BLaER1 (cell line): ENCODE measurements around the gene CCDC51.
"Not testable (repeated sequence)": the region's sequence is repeated elsewhere in the genome, so short reads cannot be mapped to it uniquely, and the experiment has no call there.

Experiments used
- H3K27ac ChIP-seq: shearing (Covaris generic); formaldehyde crosslinking; 2 replicates; pipeline ENCODE4 v1.8.1; 2022
- H3K27me3 ChIP-seq: shearing (Covaris generic); formaldehyde crosslinking; 2 replicates; pipeline ENCODE4 v1.8.1; 2022
- H3K36me3 ChIP-seq: shearing (Covaris generic); formaldehyde crosslinking; 2 replicates; pipeline ENCODE4 v1.8.1; 2022
- H3K4me1 ChIP-seq: shearing (Covaris generic); formaldehyde crosslinking; 2 replicates; pipeline ENCODE4 v1.8.1; 2022
- H3K4me2 ChIP-seq: shearing (Covaris generic); formaldehyde crosslinking; 2 replicates; pipeline ENCODE4 v1.8.1; 2022
- H3K4me3 ChIP-seq: shearing (Covaris generic); formaldehyde crosslinking; 2 replicates; pipeline ENCODE4 v1.8.1; 2022
- H3K9ac ChIP-seq: shearing (Covaris generic); formaldehyde crosslinking; 2 replicates; pipeline ENCODE4 v1.8.1; 2022
- H3K9me3 ChIP-seq: shearing (Covaris generic); formaldehyde crosslinking; 2 replicates; pipeline ENCODE4 v1.8.1; 2022
- H4K20me1 ChIP-seq: shearing (Covaris generic); formaldehyde crosslinking; 2 replicates; pipeline ENCODE4 v1.8.1; 2022
- Cebpa-rat ChIP-seq: shearing (Covaris generic); IDR thresholded peaks from 2 replicates; pipeline ENCODE4 v1.8.1; 2022

Gene CCDC51

DNA sequence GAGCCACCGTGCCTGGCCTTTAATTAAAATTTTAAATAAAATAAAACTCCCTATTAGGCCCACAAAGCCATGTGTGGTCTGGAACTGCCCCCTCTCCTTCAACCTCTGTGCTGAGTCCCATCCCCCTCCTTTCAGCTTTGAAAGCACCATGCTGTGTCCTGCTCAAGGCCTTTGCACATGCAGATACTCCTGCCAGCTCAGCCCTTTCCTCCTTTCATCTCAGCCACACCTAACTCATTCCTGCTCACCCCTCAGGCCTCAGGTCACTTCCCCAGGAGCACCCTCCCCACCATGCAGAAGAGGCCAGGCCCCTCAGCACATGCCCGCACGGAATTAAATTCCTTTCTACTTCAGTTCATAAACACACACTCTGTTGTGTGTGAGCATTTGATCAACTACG lies 34.7 kb upstream of the CCDC51 start:
- Histone ChIP-seq H3K4me2 (no peak overlapping the region), H3K9me3 (no peaks in the 10 kb centered on the region), H3K27me3 (no peaks in the 10 kb centered on the region), H3K27ac (peak overlapping the region; percentile 20; the same call in 1 of the 2 replicates), H3K36me3 (peaks cover 17% of the 10 kb centered on the region), H3K9ac (no peak overlapping the region), H3K4me3 (no peak overlapping the region), H3K4me1 (peaks cover 90% of the 10 kb centered on the region), H4K20me1 (peaks cover 15% of the 10 kb centered on the region)
- no peak for TF ChIP-seq Cebpa-rat

DNA sequence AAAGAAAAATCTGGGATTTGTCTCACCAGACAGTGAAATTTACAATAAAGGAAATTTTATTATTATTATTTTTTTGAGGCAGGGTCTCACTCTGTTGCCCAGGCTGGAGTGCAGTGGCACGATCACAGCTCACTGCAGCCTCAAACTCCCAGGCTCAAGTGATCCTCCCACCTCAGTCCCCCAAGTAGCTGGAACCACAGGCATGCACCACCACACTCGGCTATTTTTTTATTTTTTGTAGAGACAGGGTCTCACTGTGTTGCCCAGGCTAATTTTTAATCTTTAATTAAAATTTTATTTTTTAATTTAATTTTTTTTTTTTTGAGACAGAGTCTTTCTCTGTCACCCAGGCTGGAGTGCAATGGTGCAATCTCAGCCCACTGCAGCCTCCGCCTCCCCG lies 34.1 kb upstream of the CCDC51 start:
- H4K20me1 ChIP-seq, result peaks cover 21% of the 10 kb centered on the region
- H3K27ac ChIP-seq, H3K27me3 ChIP-seq, H3K9me3 ChIP-seq, H3K4me3 ChIP-seq, H3K9ac ChIP-seq: not testable (repeated sequence)
- H3K4me1 ChIP-seq, result peaks cover 90% of the 10 kb centered on the region
- H3K36me3 ChIP-seq, result peaks cover 23% of the 10 kb centered on the region
- H3K4me2 ChIP-seq, result peak overlapping the region; percentile 96; the same call in 1 of the 2 replicates

DNA sequence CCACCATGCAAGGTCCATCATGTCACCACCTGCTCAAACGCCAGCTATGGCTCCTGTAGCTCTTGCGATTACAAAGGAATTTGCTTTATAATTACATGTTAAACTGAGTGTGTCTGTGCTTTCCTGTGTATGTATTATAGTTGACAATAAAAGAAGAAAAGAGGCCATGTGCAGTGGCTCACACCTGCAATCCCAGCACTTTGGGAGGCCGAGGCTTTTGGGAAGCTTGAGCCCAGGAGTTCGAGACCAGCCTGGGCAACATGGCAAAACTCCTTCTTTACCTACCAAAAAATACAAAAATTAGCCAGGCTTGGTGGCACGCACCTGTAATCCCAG lies 33.7 kb upstream of the CCDC51 start:
- Histone ChIP-seq H3K9me3 (no peaks in the 10 kb centered on the region), H3K36me3 (peaks cover 27% of the 10 kb centered on the region), H3K9ac (0 out of 2 replicates have a peak overlapping the region, but pooled peaks have one; percentile 4), H3K4me1 (peaks cover 90% of the 10 kb centered on the region), H3K27ac (peak overlapping the region; percentile 90), H3K4me2 (peak overlapping the region; percentile 96), H3K27me3 (no peaks in the 10 kb centered on the region), H3K4me3 (no peak overlapping the region), H4K20me1 (peaks cover 25% of the 10 kb centered on the region)
- no peak for TF ChIP-seq Cebpa-rat

DNA sequence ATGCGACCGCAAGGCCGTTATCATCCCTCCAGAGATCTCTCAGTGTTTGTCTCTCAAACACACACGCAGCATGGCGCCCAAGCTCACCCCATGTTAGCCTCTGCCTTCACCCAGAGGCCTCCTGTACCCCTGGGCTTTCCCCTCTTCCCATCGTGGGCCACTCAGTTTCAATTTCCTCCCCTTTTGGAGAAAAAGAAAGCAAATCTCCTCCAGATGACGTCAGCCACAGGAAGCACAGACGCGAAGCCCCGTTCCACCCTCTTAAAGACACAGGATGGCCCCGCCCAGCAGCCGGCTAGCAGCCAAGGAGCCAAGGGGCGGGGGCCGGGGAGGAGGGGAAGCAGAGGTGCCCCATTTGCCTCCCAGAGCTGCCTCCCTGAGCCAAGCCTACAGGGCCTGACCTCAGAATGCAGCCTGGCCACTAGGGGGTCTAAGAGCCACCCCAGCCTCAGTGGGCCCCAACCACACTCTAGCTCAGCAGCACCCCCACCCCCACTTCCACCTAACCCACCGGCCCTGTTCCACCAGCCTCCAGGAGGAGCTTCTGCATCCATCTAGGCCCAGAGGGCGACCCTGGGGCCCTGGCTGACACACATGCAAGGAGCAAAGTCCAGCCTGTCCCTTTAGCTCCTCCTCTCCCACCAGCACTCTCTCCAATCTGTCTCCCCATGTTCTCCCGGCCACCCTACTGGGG lies 33.2 kb upstream of the CCDC51 start:
- TF ChIP-seq Cebpa-rat, result no peak
- H3K9me3 ChIP-seq, result no peaks in the 10 kb centered on the region
- H3K27me3 ChIP-seq, result no peaks in the 10 kb centered on the region
- peak overlapping the region; percentile 73 for H3K4me3 ChIP-seq
- H3K4me2 ChIP-seq, result peak overlapping the region; percentile 96
- peaks cover 33% of the 10 kb centered on the region for H3K36me3 ChIP-seq
- peak overlapping the region; percentile 88 for H3K9ac ChIP-seq
- H4K20me1 ChIP-seq, result peaks cover 30% of the 10 kb centered on the region
- H3K27ac ChIP-seq, result peak overlapping the region; percentile 90
- peaks cover 90% of the 10 kb centered on the region for H3K4me1 ChIP-seq

DNA sequence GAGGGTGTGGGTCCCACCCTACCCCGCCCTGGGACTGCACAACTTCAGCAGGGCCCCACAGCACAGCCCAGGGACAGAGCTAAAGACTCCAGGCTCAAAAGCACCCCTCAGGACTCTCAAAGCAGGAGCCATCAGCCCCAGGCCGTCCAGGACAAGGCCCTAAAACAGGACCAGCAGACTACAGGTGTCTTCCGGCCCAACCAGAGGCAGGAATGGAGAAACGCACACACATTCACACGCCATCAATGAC lies 32.7 kb upstream of the CCDC51 start:
- TF ChIP-seq Cebpa-rat, result no peak
- H3K4me1 ChIP-seq, result peaks cover 90% of the 10 kb centered on the region
- H3K27ac ChIP-seq, result peak overlapping the region; percentile 90

DNA sequence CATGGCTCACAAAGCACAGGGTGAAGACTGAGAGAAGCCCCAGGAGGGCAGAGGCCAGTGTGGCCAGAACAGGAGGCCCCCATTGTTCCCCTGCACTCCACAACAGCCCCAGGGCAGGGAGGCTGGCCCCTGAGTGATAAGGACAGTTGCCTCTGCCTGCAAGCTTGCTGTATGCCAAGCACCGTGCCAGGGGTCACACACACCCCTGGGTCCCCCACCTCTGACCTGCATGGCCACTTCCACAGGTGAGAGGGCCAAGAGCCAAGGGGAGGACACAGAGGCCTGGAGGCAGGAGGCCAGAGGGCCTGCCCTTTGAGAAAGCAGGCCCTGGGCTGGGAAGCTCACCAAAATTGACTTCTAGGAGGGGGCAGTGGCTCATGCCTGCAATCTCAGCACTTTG lies 30.4 kb upstream of the CCDC51 start:
- Histone ChIP-seq H3K4me3 (peak overlapping the region; percentile 25; the same call in 1 of the 2 replicates), H4K20me1 (peaks cover 45% of the 10 kb centered on the region), H3K27me3 (no peaks in the 10 kb centered on the region), H3K4me2 (peak overlapping the region; percentile 98), H3K27ac (peak overlapping the region; percentile 71), H3K9ac (peak overlapping the region; percentile 66), H3K36me3 (peaks cover 43% of the 10 kb centered on the region), H3K9me3 (no peaks in the 10 kb centered on the region), H3K4me1 (peaks cover 85% of the 10 kb centered on the region)
- no peak for TF ChIP-seq Cebpa-rat

More for the DNA sequence above, 32.7 kb upstream of the CCDC51 start:
- H3K4me2 ChIP-seq, result peak overlapping the region; percentile 96
- peak overlapping the region; percentile 88 for H3K9ac ChIP-seq
- no peaks in the 10 kb centered on the region for H3K27me3 ChIP-seq
- H3K9me3 ChIP-seq, result no peaks in the 10 kb centered on the region
- H3K36me3 ChIP-seq, result peaks cover 37% of the 10 kb centered on the region
- H3K4me3 ChIP-seq, result peak overlapping the region; percentile 73
- peaks cover 35% of the 10 kb centered on the region for H4K20me1 ChIP-seq

DNA sequence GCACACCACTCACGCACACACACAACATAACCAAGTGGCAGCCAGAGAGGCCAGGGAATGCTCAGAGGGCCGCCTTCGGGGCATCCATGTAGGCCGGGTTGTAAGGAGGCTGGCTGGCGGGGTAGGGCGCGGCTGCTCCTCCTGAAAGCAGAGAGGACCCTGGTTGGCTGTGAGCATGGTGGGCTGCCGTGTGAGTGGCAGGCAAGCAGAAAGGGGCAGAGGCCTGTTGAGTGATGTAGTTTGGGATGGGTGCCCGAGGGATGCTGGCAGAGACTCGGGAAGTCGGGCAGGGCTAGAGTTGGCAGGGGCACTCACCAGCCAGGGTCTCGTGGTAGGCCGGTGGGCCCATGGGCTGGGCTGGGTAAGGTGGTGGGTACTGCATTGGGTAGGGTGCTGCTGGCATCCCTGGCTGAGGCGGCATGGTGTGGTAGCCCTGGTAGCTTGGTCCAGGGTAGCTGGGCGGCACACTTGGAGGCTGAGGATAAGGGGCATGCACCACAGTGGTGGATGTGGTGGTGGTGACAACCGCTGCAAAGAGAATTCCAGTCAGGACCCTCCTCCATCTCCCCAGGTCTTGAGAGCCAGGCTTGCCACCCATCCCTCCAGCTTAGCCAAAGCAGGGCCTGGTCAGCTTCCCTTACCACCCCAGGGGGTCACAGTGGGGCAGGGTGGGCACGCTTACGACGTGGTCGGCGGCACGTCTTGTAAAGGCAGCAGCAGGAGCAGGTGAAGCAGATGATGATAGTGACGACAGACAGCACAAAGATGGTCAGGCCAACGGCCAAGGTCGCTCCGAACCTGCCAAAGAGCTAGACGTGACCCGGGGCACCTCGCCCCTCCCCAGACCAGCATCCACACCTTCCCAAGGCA lies 29.4 kb upstream of the CCDC51 start:
- Histone ChIP-seq H3K4me3 (no peak overlapping the region), H3K27ac (peak overlapping the region; percentile 71), H3K4me2 (peak overlapping the region; percentile 98), H3K4me1 (peaks cover 84% of the 10 kb centered on the region), H4K20me1 (peaks cover 45% of the 10 kb centered on the region), H3K9me3 (no peaks in the 10 kb centered on the region), H3K27me3 (no peaks in the 10 kb centered on the region), H3K9ac (peak overlapping the region; percentile 66), H3K36me3 (peaks cover 49% of the 10 kb centered on the region)
- no peak for TF ChIP-seq Cebpa-rat

DNA sequence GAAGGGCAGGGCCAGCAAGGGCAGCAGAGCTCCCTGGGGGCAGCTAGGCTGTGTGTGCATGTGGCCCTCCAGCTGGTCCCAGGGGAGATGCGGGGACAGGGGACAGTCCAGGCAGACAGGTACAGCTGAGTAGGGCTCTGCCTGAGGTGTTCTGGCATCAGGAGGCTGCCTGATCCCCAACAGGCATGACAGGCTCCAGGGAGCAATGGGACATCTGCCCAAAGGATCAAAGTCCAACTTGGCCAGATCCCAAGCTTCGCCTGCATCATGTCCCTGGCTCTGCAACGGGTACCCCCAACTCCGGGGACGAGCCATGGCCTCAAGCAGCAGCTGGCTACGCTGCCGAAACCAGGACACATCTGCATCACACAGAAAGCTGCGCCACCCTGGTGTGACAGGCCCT lies 28.4 kb upstream of the CCDC51 start:
- Histone ChIP-seq H3K9me3 (no peaks in the 10 kb centered on the region), H3K4me3 (no peak overlapping the region), H3K4me1 (peaks cover 75% of the 10 kb centered on the region), H3K36me3 (peaks cover 57% of the 10 kb centered on the region), H3K4me2 (peak overlapping the region; percentile 98), H4K20me1 (peaks cover 45% of the 10 kb centered on the region), H3K9ac (peak overlapping the region; percentile 80), H3K27me3 (no peaks in the 10 kb centered on the region), H3K27ac (0 out of 2 replicates have a peak overlapping the region, but pooled peaks have one; percentile 75)
- TF ChIP-seq Cebpa-rat, result no peak

DNA sequence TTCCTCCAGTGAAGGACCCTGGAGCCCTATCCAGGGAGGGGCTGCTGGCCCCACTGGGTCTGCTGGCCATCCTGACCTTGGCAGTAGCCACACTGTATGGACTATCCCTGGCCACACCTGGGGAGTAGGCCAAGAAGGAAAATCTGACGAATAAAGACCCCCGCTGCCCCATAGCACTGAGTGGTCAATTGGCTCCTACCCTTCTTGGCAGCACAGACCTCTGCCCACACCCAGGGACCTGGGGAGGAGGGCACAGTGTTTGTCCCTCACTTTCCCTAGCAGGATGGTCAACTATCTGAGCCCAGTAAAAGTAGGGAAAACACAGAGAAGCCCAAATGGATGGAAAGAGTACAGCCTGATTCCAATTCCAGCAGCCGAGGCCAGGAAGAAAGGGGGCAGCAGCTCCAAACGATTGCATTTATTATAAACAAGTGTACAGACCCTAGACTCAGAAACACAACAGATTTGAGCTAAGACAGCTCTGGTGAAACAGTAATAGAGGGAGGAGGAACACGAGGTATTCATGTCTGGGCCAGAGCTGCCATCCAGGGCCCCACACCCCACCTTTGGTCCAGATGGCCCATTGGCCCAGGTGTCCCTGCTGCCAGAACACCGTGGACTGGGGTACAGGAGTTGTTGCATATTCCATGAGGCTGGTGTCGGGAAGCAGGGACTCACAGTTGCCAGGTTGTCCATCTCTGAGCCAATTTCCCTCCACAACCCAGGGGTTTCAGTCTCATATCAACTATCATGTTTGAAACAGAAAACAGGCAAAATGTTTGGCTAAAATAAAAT lies 27.8 kb upstream of the CCDC51 start:
- Histone ChIP-seq H3K36me3 (peaks cover 63% of the 10 kb centered on the region), H4K20me1 (peaks cover 45% of the 10 kb centered on the region), H3K4me3 (peak overlapping the region; percentile 67), H3K27ac (peak overlapping the region; percentile 75), H3K9me3 (no peaks in the 10 kb centered on the region), H3K27me3 (no peaks in the 10 kb centered on the region), H3K9ac (peak overlapping the region; percentile 80), H3K4me2 (peak overlapping the region; percentile 98), H3K4me1 (peaks cover 72% of the 10 kb centered on the region)
- TF ChIP-seq Cebpa-rat, result no peak

DNA sequence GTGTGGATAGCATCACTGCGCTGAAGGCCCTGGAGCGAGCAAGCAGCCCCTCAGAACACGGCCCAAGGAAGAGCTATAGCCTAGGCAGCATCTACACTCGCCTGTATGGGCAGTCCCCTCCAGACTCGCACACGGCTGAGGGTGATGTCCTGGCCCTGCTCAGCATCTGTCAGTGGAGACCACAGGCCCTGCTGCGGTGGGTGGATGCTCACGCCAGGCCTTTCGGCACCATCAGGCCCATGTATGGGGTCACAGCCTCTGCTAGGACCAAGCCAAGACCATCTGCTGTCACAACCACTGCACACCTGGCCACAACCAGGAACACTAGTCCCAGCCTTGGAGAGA lies 27.2 kb upstream of the CCDC51 start:
- peaks cover 45% of the 10 kb centered on the region for H4K20me1 ChIP-seq
- peak overlapping the region; percentile 67 for H3K4me3 ChIP-seq
- H3K27me3 ChIP-seq, result no peaks in the 10 kb centered on the region
- no peaks in the 10 kb centered on the region for H3K9me3 ChIP-seq
- H3K4me2 ChIP-seq, result peak overlapping the region; percentile 98
- peak overlapping the region; percentile 80 for H3K9ac ChIP-seq
- H3K4me1 ChIP-seq, result peaks cover 70% of the 10 kb centered on the region
- H3K27ac ChIP-seq, result peak overlapping the region; percentile 75
- TF ChIP-seq Cebpa-rat, result no peak
- peaks cover 67% of the 10 kb centered on the region for H3K36me3 ChIP-seq
